Inflammatory macrophage (primary cell): ENCODE results near the gene PLEKHA1.
A peak's percentile ranks its signal among the peaks of the same experiment; 100 is the strongest.

Source experiments
- DNase-seq, 2 donors: peaks; one replicate each; pipeline ENCODE4 v3.0.0-alpha.2; 2020 to 2022

Gene PLEKHA1

GRCh38 chr10:122424059-122424458 lies 49.6 kb downstream of the PLEKHA1 start:
- no peak for DNase-seq

GRCh38 chr10:122426829-122427228 lies 52.3 kb downstream of the PLEKHA1 start:
- no peak for DNase-seq

GRCh38 chr10:122427280-122427679 lies 52.8 kb downstream of the PLEKHA1 start:
- no peak for DNase-seq

- peak in 1 of 2 donors; percentile 76 for DNase-seq
Measured at GRCh38 chr10:122435212-122435827, 60.8 kb downstream of the PLEKHA1 start.

GRCh38 chr10:122441961-122442360 lies 67.5 kb downstream of the PLEKHA1 start:
- DNase-seq: no peak

- DNase-seq: no peak
Measured at GRCh38 chr10:122445469-122445868, 71.0 kb downstream of the PLEKHA1 start.

GRCh38 chr10:122445904-122446303 lies 71.4 kb downstream of the PLEKHA1 start:
- DNase-seq: no peak

GRCh38 chr10:122446668-122447423 lies 72.3 kb downstream of the PLEKHA1 start:
- DNase-seq: no peak

GRCh38 chr10:122448600-122448999 lies 74.1 kb downstream of the PLEKHA1 start:
- no peak for DNase-seq

- DNase-seq: no peak
Measured at GRCh38 chr10:122449153-122449552, 74.6 kb downstream of the PLEKHA1 start.

- no peak for DNase-seq
Measured at GRCh38 chr10:122450353-122450990, 76.0 kb downstream of the PLEKHA1 start.

- DNase-seq: no peak
Measured at GRCh38 chr10:122454071-122454470, 79.6 kb downstream of the PLEKHA1 start.

GRCh38 chr10:122454603-122455080 lies 80.1 kb downstream of the PLEKHA1 start, which contains the start of gene ARMS2:
TSS of gene ARMS2 (plus strand) at chr10:122454653. CDS start at chr10:122454728, 75 bp downstream.
- no peak for DNase-seq

GRCh38 chr10:122455376-122456079 lies 81.0 kb downstream of the PLEKHA1 start:
- DNase-seq: no peak

- no peak for DNase-seq
Measured at GRCh38 chr10:122457934-122458333, 83.4 kb downstream of the PLEKHA1 start.

GRCh38 chr10:122458693-122459092 lies 84.2 kb downstream of the PLEKHA1 start:
- no peak for DNase-seq

GRCh38 chr10:122459561-122460273 lies 85.2 kb downstream of the PLEKHA1 start:
- no peak for DNase-seq

- no peak for DNase-seq
Measured at GRCh38 chr10:122460891-122461293, 86.4 kb downstream of the PLEKHA1 start.

GRCh38 chr10:122461367-122461728 lies 86.8 kb downstream of the PLEKHA1 start, which contains the start of gene HTRA1:
TSS of gene HTRA1 (plus strand) at chr10:122461553. CDS start at chr10:122461653, 100 bp downstream.
- peak in 1 of 2 donors; percentile 22 for DNase-seq

GRCh38 chr10:122461729-122462532 lies 87.4 kb downstream of the PLEKHA1 start:
- DNase-seq: no peak
